BE2C (cell line): ENCODE results near the gene PTPRU.

Experiments
- DNase-seq: peaks from one replicate; pipeline ENCODE4 v3.0.0-alpha.2; 2020
- H3K27me3 ChIP-seq: fragments of 250-450 bp; sonication (Bioruptor Pico); 2 replicates; pipeline ENCODE4 v1.5.1; 2020; ENCODE audit warnings: mild to moderate bottlenecking
- H3K36me3 ChIP-seq: fragments of 250-450 bp; sonication (Bioruptor Pico); 2 replicates; pipeline ENCODE4 v1.5.1; 2020; ENCODE audit warnings: mild to moderate bottlenecking
- H3K4me1 ChIP-seq: fragments of 250-450 bp; sonication (Bioruptor Pico); 2 replicates; pipeline ENCODE4 v1.5.1; 2020
- H3K4me3 ChIP-seq: 2 replicates; pipeline ENCODE4 v1.5.1; 2011; ENCODE audit warnings: low read depth, low read length
- H3K9me3 ChIP-seq: fragments of 250-450 bp; sonication (Bioruptor Pico); 2 replicates; pipeline ENCODE4 v1.5.1; 2020
- TF ChIP-seq, protein P1 (sequence below): IDR thresholded peaks from 2 replicates; pipeline ENCODE4 v1.5.1; 2012; ENCODE audit warnings: mild to moderate bottlenecking, low read depth, low read length

Gene PTPRU

DNA sequence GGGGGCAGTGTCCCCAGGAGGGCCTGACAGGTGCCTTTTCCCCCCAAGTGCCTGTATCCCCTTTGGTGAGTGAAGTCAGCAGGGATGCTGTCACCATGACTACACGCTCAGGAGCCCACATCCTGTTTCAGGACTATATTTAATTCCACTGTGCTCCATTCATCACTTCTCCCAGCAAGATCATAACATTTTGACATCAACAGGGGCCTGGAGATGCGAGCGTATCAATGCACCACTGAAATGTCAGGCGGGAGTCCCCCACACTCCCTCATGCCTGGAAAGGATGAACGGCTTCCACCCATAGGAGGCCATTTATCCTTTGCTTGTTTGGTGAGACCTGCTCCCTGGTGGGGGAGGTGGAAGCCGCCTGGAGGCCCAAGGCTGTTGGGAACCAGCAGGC, 119.1 kb downstream of the PTPRU start:
- DNase-seq = no peak
- TF ChIP-seq, protein P1, sequence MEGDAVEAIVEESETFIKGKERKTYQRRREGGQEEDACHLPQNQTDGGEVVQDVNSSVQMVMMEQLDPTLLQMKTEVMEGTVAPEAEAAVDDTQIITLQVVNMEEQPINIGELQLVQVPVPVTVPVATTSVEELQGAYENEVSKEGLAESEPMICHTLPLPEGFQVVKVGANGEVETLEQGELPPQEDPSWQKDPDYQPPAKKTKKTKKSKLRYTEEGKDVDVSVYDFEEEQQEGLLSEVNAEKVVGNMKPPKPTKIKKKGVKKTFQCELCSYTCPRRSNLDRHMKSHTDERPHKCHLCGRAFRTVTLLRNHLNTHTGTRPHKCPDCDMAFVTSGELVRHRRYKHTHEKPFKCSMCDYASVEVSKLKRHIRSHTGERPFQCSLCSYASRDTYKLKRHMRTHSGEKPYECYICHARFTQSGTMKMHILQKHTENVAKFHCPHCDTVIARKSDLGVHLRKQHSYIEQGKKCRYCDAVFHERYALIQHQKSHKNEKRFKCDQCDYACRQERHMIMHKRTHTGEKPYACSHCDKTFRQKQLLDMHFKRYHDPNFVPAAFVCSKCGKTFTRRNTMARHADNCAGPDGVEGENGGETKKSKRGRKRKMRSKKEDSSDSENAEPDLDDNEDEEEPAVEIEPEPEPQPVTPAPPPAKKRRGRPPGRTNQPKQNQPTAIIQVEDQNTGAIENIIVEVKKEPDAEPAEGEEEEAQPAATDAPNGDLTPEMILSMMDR = no peak
- Histone ChIP-seq H3K4me3 (no peak overlapping the region), H3K36me3 (no peaks in the 10 kb centered on the region), H3K9me3 (no peaks in the 10 kb centered on the region), H3K4me1 (no peaks in the 10 kb centered on the region), H3K27me3 (no peaks in the 10 kb centered on the region)

DNA sequence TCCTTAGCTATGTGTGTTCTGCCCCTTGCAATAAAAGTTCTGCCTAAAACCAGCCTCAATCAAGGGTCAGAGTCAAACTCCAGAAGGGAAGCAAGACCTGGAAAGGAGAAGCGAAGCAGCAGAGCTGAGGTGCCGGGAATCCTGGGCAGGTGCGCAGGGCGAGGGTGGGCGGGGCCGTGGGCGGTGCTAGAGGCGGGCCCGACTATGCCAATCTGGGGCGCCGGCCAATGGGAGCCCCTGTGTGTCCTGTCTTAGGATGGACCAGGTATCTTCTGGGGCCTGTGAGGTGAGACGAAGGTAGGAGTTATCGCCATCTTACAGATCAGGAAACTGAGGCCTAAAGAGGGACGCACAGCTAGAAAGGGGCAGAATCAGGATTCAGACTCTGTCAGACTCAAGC, 120.3 kb downstream of the PTPRU start:
- H3K36me3 ChIP-seq = no peaks in the 10 kb centered on the region
- H3K4me3 ChIP-seq = no peak overlapping the region
- TF ChIP-seq, protein P1 = no peak
- DNase-seq = no peak
- no peaks in the 10 kb centered on the region for H3K9me3 ChIP-seq
- H3K4me1 ChIP-seq = no peaks in the 10 kb centered on the region
- H3K27me3 ChIP-seq = no peaks in the 10 kb centered on the region

DNA sequence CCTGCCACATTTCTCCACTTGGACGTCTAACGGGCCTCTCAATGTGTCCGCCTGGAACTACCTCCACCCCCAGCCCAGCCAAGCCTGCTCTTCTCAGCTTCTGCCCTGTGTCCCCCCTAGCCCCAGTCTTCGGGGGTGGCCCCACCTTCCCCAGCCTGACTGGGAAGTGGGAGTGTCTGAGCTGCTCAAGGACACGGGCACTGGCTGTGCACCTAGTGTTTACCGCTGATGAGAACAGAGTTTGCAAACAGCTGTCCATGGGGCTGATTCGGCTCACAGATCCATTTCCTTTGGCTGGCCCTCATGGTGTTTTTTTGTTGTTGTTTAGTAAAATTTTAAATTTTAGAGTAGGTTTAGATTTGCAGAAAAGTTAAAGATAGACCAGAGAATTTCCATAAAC, 121.1 kb downstream of the PTPRU start:
- H3K4me3 ChIP-seq = no peak overlapping the region
- no peaks in the 10 kb centered on the region for H3K27me3 ChIP-seq
- no peaks in the 10 kb centered on the region for H3K36me3 ChIP-seq
- no peaks in the 10 kb centered on the region for H3K4me1 ChIP-seq
- TF ChIP-seq, protein P1 = no peak
- H3K9me3 ChIP-seq = no peaks in the 10 kb centered on the region
- no peak for DNase-seq

DNA sequence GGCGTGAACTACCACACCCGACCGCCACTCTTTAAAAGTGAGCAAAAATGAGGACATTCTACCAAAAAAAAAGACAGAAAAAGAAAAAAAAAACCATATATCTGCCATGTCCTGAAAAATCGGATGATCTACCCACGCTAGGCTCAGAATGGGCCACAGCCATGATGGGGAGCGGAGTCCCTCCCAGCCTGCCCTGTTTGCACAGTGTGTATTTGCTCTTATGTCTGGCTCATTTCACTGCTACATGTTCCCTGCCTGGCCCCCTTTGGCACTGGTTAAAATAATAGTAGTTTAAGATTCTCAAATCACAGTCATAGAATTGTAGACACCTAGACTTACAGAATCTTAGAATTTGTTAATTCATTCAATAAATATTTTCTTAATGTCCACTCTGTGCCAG, 121.9 kb downstream of the PTPRU start:
- DNase-seq = no peak
- Histone ChIP-seq H3K4me3 (no peak overlapping the region), H3K9me3 (no peaks in the 10 kb centered on the region), H3K36me3 (no peaks in the 10 kb centered on the region), H3K27me3 (no peaks in the 10 kb centered on the region), H3K4me1 (no peaks in the 10 kb centered on the region)
- TF ChIP-seq, protein P1 = no peak

DNA sequence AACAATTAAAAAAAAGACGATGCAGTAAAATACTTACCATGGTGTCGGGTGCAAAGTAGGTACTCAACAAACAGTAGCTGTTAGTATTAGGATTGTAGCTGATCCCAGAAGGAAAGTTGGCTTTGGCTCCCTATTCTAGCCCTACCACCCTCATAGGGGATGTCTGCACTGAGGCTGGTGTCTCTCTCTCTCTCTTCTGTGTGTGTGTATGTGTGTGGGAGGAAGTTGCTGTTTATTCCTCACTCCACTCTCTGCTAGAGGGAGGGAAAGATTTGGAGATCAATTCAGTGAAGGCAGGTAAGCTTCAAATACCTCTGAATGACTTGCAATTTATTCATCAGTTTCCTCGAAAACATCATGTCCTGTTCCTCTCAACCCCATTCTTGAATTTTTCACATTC, 124.4 kb downstream of the PTPRU start:
- no peaks in the 10 kb centered on the region for H3K9me3 ChIP-seq
- TF ChIP-seq, protein P1 = no peak
- H3K36me3 ChIP-seq = no peaks in the 10 kb centered on the region
- H3K27me3 ChIP-seq = no peaks in the 10 kb centered on the region
- H3K4me3 ChIP-seq = no peak overlapping the region
- DNase-seq = no peak
- H3K4me1 ChIP-seq = no peaks in the 10 kb centered on the region

DNA sequence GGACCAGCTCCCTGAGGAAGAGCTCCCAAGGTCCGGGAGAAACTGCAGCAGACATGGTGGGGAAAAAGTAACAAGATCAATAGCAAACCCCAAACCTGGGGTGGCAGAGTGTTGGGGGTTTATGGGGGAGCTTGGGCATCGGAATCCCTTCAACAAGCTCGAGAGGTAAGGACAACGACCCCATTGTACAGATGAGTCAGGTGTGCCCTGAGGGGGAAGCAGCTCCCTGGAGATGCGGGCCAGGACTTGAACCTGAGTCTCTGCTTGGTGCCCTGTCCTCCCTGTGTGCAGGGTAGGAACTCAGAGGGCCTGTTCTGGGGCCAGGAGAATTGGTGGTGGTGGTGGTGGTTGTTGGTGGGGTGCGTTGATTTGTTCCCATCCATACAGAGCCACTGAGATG, 125.4 kb downstream of the PTPRU start:
- no peaks in the 10 kb centered on the region for H3K36me3 ChIP-seq

More for the DNA sequence above, 125.4 kb downstream of the PTPRU start:
- no peak overlapping the region for H3K4me3 ChIP-seq
- H3K4me1 ChIP-seq = no peaks in the 10 kb centered on the region
- no peak for DNase-seq
- no peaks in the 10 kb centered on the region for H3K9me3 ChIP-seq
- no peaks in the 10 kb centered on the region for H3K27me3 ChIP-seq
- TF ChIP-seq, protein P1 = no peak
